SH-SY5Y (cell line): ENCODE results near the gene OMA1.

Experiments used
- GATA2 ChIP-seq: IDR thresholded peaks from 2 replicates; pipeline ENCODE4 v1.6.1; 2011; ENCODE audit warnings: mild to moderate bottlenecking, low read depth, low read length
- GATA3 ChIP-seq: IDR thresholded peaks from 2 replicates; pipeline ENCODE4 v1.6.1; 2011; ENCODE audit warnings: low read depth, mild to moderate bottlenecking, low read length, moderate library complexity

GRCh38 chr1:58585581-58586151, 39.1 kb upstream of the OMA1 start:
- TF ChIP-seq GATA2 (no peak), GATA3 (no peak)
